Right lobe of liver (tissue), 6 donors: ENCODE data around the gene MMP8. TPM values are rescaled to one million over a fixed set of nuclear protein-coding genes. Genes with fewer than 3 reads are reported as not detected.

Source experiments
- ATAC-seq, 4 donors: fragments of 200-7000 bp; cut with Tn5 transposase; one replicate each; pipeline ENCODE4 v1.9.1; 2020; ENCODE audit warnings: mild to moderate bottlenecking in 4 of 4, moderate library complexity in 4 of 4
- DNase-seq, 3 donors: peaks; one replicate each; pipeline ENCODE4 v3.0.0-alpha.2; 2020
- H3K27ac ChIP-seq, 3 donors: fragments of 200-600 bp; one replicate each; pipeline ENCODE4 v1.8.0; 2022
- H3K27me3 ChIP-seq, 2 donors: fragments of 200-600 bp; one replicate each; pipeline ENCODE4 v1.8.0; 2022
- H3K36me3 ChIP-seq, 4 donors: fragments of 200-600 bp; sonication (generic) in 1 of 4; one replicate each; pipeline versions ENCODE4 v1.5.1 to v1.8.0; 2017 to 2022; ENCODE audit warnings: control low read depth in 1 of 4
- H3K4me1 ChIP-seq, 4 donors: fragments of 200-600 bp; sonication (generic) in 1 of 4; one replicate each; pipeline versions ENCODE4 v1.5.1 to v1.8.0; 2017 to 2022; ENCODE audit warnings: control low read depth in 1 of 4
- H3K4me3 ChIP-seq, 3 donors: fragments of 200-600 bp; one replicate each; pipeline ENCODE4 v1.8.0; 2022
- H3K9me3 ChIP-seq, 4 donors: fragments of 200-600 bp; sonication (generic) in 1 of 4; one replicate each; pipeline versions ENCODE4 v1.5.1 to v1.8.0; 2017 to 2022; ENCODE audit warnings: control low read depth in 1 of 4
- POLR2A ChIP-seq: fragments of 450-650 bp; IDR thresholded peaks from one replicate; pipeline ENCODE4 v1.6.1; 2017; ENCODE audit warnings: antibody characterized with exemption, mild to moderate bottlenecking
- WGBS: methylation state at CpG from one replicate; pipeline ENCODE4 v1.1.6; 2018; ENCODE audit warnings: low coverage, low lambda C conversion rate; ENCODE audit not compliant: insufficient coverage; ENCODE audit errors: missing lambda C conversion rate; 5-methylcytosine and 5-hydroxymethylcytosine counted together
- intact Hi-C, 2 donors: fragments of 100-400 bp; cut with DNase I; formaldehyde crosslinking; loops; one replicate each; pipeline versions ENCODE4 v1.11.2 to v1.14.1; 2022
- total RNA-seq, 6 experiments: library from RNA; depleted of rRNA in 2 of 6; stranded (reverse); fragments of >200 nt in 2 of 6; fragmentation: NEBNext Ultra II Directional in 3 of 6; extraction: Animal tissue kit (Norgen Biotek cat#: 25700) in 3 of 6; gene quantifications; one replicate each; pipeline versions ENCODE4 v1.1.0 to v1.2.4, GENCODE V29; 2016 to 2023
- TF ChIP-seq, protein P1 (sequence below), 4 donors: fragments of 200-600 bp in 3 of 4; fragments of 450-650 bp in 1 of 4; IDR thresholded peaks; one replicate each; pipeline versions ENCODE4 v1.5.1 to v1.8.0; 2016 to 2022; ENCODE audit warnings: antibody characterized with exemption in 4 of 4, mild to moderate bottlenecking in 2 of 4
- donor health status: DM: no; HTN: yes; CAD: no.
- donor health status: DM: no; HTN: no; CAD: no.
- donor health status: DM: no; HTN: no; CAD: no.
- donor health status: DM: no; HTN: yes; CAD: no.
- donor health status: DM: no; HTN: yes; CAD: no.

MMP8 gene
- total RNA-seq, 6 experiments from 2014 or later = 0.14 to 1.2 (median 0.74) TPM; not detected in 1

DNA sequence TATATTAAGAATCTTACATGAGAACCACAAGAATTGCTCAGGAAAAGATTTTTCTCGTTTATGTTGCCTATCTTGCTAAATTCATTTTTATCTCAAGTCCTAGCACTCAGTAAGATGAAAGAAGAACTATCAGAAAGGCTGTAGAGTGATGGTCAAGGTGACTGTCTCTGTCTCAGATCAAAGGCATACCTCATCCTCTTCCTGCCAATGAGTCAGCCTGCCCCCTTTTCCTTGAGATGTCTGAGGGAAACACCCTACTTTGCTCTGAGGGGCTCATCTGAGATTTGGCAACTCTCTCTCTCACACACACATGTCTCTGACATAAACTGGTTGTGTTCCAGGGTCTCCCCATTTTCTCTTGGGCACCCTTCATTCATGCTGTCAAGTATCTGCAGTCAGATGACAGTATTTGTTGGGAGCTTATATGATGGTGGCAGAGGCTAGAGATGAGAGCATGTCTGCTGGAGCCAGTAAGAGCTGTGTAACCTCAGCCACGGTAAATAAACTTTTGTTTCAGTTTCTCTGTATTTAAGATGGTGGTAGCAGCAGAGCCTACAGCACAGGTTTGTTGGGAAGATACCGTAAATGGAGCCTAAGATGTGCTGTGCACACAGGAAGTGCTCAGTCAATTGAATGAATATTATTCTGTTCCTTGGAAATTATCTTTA is 20.8 kb downstream of the MMP8 start:
- DNase-seq (no peak), ATAC-seq (no peak)
- TF ChIP-seq, protein P1, sequence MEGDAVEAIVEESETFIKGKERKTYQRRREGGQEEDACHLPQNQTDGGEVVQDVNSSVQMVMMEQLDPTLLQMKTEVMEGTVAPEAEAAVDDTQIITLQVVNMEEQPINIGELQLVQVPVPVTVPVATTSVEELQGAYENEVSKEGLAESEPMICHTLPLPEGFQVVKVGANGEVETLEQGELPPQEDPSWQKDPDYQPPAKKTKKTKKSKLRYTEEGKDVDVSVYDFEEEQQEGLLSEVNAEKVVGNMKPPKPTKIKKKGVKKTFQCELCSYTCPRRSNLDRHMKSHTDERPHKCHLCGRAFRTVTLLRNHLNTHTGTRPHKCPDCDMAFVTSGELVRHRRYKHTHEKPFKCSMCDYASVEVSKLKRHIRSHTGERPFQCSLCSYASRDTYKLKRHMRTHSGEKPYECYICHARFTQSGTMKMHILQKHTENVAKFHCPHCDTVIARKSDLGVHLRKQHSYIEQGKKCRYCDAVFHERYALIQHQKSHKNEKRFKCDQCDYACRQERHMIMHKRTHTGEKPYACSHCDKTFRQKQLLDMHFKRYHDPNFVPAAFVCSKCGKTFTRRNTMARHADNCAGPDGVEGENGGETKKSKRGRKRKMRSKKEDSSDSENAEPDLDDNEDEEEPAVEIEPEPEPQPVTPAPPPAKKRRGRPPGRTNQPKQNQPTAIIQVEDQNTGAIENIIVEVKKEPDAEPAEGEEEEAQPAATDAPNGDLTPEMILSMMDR (IDR thresholded peaks at IDR 0.05) = no peak
- no peak for TF ChIP-seq POLR2A
- no peaks in the 10 kb centered on the region for H3K4me1 ChIP-seq
- WGBS = 45% methylated on average over 3 of the region's 3 CpGs
- no peak overlapping the region for H3K4me3 ChIP-seq
- intact Hi-C loops = no loop called here
- H3K27ac ChIP-seq = no peak overlapping the region
- no peaks in the 10 kb centered on the region for H3K27me3 ChIP-seq
- H3K9me3 ChIP-seq = no peaks in the 10 kb centered on the region
- no peaks in the 10 kb centered on the region for H3K36me3 ChIP-seq

DNA sequence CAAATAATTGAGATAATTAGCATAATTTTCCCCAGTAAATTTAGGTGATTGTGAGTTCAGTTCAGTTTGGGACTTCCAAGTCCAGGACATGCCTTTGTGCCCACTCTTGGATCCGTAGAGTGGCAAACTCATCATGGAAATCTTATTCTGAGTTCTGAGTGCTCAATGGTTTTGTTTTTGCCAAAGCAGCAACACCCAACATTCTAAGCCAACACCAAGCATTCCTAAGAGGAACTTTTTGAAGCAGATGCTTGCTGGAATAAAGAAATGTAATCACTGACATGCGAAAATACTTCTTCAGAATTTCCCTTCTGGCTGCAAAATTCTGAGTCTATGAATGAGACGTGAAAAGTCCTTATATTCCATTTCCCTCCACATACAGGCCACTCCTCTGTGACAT is 29.6 kb downstream of the MMP8 start:
- Histone ChIP-seq H3K9me3 (no peaks in the 10 kb centered on the region), H3K4me1 (no peaks in the 10 kb centered on the region), H3K36me3 (no peaks in the 10 kb centered on the region), H3K27ac (no peak overlapping the region), H3K27me3 (no peaks in the 10 kb centered on the region), H3K4me3 (no peak overlapping the region)
- ATAC-seq (no peak), DNase-seq (no peak)
- 57% methylated on average over 3 of the region's 3 CpGs for WGBS
- no peak for TF ChIP-seq POLR2A
- TF ChIP-seq, protein P1 (IDR thresholded peaks at IDR 0.05) = no peak
- intact Hi-C loops = no loop called here

DNA sequence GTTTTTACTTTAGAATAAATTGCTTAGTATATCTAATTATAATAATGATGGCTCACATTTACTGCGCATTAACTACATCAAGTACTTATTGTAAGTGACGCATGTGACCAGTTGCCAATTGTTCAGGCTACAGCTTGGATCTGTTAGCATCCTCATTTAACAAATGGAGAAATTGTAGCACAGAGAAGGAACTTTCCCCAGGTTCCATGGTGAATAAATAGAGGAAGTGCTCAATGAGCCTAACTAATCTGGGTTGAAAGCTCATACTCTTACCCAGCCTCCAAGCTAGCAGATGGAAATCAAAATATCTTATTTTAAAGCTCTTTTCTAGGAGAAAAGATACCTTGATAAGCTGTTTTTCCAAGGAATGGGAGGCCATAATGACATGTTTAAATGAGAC is 39.0 kb downstream of the MMP8 start:
- Histone ChIP-seq H3K36me3 (no peaks in the 10 kb centered on the region), H3K27me3 (no peaks in the 10 kb centered on the region), H3K27ac (no peak overlapping the region), H3K9me3 (no peaks in the 10 kb centered on the region), H3K4me1 (no peaks in the 10 kb centered on the region), H3K4me3 (no peak overlapping the region)
- WGBS = 80% methylated on average over 2 of the region's 2 CpGs
- DNase-seq (no peak), ATAC-seq (no peak)
- intact Hi-C loops = no loop called here
- TF ChIP-seq, protein P1 (IDR thresholded peaks at IDR 0.05) = no peak
- no peak for TF ChIP-seq POLR2A

DNA sequence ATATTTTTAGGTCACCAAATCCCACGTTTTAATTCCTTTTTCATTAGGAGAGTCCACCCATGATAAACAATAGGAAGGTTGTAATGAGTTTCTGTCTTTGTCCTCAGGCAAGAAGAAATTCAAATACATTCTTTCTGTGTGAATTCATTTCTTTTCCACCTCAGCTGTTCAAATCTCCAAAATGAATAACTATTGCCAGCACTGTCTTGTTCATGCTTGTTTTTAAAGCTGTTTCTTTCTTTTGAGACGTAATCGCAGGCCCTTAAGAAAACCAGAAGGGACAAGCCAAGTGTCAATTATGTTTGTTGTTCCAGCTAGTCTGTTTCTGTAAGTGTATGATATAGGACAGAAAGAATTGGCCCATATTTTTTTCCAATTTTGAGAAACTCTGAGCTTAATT is 39.4 kb downstream of the MMP8 start:
- Histone ChIP-seq H3K27ac (no peak overlapping the region), H3K9me3 (no peaks in the 10 kb centered on the region), H3K4me1 (no peaks in the 10 kb centered on the region), H3K36me3 (no peaks in the 10 kb centered on the region), H3K4me3 (no peak overlapping the region), H3K27me3 (no peaks in the 10 kb centered on the region)
- intact Hi-C loops = no loop called here
- ATAC-seq (no peak), DNase-seq (no peak)
- TF ChIP-seq POLR2A = no peak
- TF ChIP-seq, protein P1 (IDR thresholded peaks at IDR 0.05) = no peak
- WGBS = 76% methylated on average over 3 of the region's 3 CpGs
